GM19239 (cell line): Measurements from ENCODE around the gene SOCS3.

Experiments
- DNase-seq: peaks from one replicate; pipeline ENCODE4 v3.0.0; 2011; ENCODE audit warnings: low spot score; ENCODE audit not compliant: insufficient read length
- FAIRE-seq: peaks from 2 replicates; lab custom pipeline; 2011; peaks lifted over from hg19 to GRCh38; lab: Jason Lieb, UNC

Gene SOCS3

GRCh38 chr17:78391843-78392242 lies 32.0 kb upstream of the SOCS3 start:
- FAIRE-seq (no peak), DNase-seq (no peak)

- FAIRE-seq (no peak), DNase-seq (no peak)
Measured at GRCh38 chr17:78391051-78391431, 31.2 kb upstream of the SOCS3 start.

GRCh38 chr17:78390241-78391050 lies 30.6 kb upstream of the SOCS3 start:
- no peak for FAIRE-seq
- DNase-seq = no peak

GRCh38 chr17:78387977-78388941 lies 28.4 kb upstream of the SOCS3 start:
- FAIRE-seq (peak; percentile 74), DNase-seq (no peak)

GRCh38 chr17:78384479-78385175 lies 24.8 kb upstream of the SOCS3 start:
- DNase-seq = no peak
- FAIRE-seq = no peak

GRCh38 chr17:78383725-78384471 lies 24.0 kb upstream of the SOCS3 start:
- peak; percentile 86 for FAIRE-seq

GRCh38 chr17:78381601-78382232 lies 21.8 kb upstream of the SOCS3 start:
- peak; percentile 85 for FAIRE-seq
- DNase-seq = no peak

More at GRCh38 chr17:78383725-78384471, 24.0 kb upstream of the SOCS3 start:
- no peak for DNase-seq

GRCh38 chr17:78380370-78380769 lies 20.5 kb upstream of the SOCS3 start:
- DNase-seq (no peak), FAIRE-seq (no peak)

GRCh38 chr17:78379131-78379491 lies 19.2 kb upstream of the SOCS3 start:
- no peak for DNase-seq
- FAIRE-seq = no peak

- FAIRE-seq = peak; percentile 63
Measured at GRCh38 chr17:78378225-78379130, 18.6 kb upstream of the SOCS3 start, which contains the start of gene PGS1. TSS of gene PGS1 (plus strand) at chr17:78378649. CDS start at chr17:78378666, 17 bp downstream.

GRCh38 chr17:78377858-78378224 lies 18.0 kb upstream of the SOCS3 start:
- DNase-seq (no peak), FAIRE-seq (no peak)

More at GRCh38 chr17:78378225-78379130, 18.6 kb upstream of the SOCS3 start, which contains the start of gene PGS1:
- DNase-seq = no peak

- DNase-seq (no peak), FAIRE-seq (no peak)
Measured at GRCh38 chr17:78376161-78376560, 16.3 kb upstream of the SOCS3 start.

GRCh38 chr17:78375401-78376151 lies 15.7 kb upstream of the SOCS3 start:
- FAIRE-seq = no peak
- no peak for DNase-seq

- FAIRE-seq (no peak), DNase-seq (no peak)
Measured at GRCh38 chr17:78374631-78375274, 14.9 kb upstream of the SOCS3 start.

GRCh38 chr17:78374189-78374588 lies 14.3 kb upstream of the SOCS3 start:
- DNase-seq = no peak
- FAIRE-seq = no peak

GRCh38 chr17:78372841-78373240 lies 13.0 kb upstream of the SOCS3 start:
- FAIRE-seq = no peak
- no peak for DNase-seq

- no peak for FAIRE-seq
Measured at GRCh38 chr17:78371056-78371455, 11.2 kb upstream of the SOCS3 start.

More at GRCh38 chr17:78371056-78371455, 11.2 kb upstream of the SOCS3 start:
- DNase-seq = no peak
